ENCODE results near the gene MMUT.

Gene MMUT

DNA sequence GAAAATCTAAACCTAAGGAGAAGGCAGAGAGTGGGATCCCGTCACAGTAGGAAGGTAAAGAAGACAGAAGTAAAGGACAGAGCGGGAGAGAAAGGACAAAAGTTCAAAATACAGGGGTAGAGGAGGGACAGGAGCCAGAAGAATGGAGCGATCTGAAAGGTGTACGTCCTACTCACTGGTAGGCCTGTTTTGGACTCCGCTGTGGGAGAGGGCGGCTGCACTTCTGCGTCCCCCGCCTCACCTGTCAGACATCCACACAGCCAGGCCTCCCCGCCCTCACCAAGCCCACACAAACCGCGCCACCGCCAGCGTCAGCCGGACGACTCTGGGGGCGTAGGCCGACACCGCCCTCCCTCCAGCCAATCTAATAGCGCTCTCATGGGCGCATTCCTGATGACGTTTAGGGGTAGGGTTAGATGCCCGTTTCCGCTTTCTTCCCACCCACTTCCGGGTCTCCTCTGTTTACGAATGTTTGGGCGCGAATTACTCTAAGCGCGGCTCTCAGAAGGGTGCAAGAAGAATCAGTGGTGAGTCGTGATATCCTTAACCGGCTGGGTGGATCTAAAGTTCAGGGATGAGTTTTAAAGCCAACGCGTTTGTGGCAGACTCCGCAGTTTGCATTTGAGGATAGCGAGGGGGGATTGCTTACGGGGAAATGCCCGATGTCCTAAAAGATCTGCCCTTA lies at the start of gene MMUT, which contains the start of gene CENPQ:
MMUT (minus strand) TSS at position 327 of the 685 bp plus-strand sequence. CDS start 3,787 bp downstream, outside the sequence.
CENPQ (plus strand) TSS at position 444 of the 685 bp plus-strand sequence. CDS start 6,807 bp downstream, outside the sequence.
- peak within 1 kb of the TSS; percentile 74 for H3K27ac ChIP-seq
- TF ChIP-seq, protein P1, sequence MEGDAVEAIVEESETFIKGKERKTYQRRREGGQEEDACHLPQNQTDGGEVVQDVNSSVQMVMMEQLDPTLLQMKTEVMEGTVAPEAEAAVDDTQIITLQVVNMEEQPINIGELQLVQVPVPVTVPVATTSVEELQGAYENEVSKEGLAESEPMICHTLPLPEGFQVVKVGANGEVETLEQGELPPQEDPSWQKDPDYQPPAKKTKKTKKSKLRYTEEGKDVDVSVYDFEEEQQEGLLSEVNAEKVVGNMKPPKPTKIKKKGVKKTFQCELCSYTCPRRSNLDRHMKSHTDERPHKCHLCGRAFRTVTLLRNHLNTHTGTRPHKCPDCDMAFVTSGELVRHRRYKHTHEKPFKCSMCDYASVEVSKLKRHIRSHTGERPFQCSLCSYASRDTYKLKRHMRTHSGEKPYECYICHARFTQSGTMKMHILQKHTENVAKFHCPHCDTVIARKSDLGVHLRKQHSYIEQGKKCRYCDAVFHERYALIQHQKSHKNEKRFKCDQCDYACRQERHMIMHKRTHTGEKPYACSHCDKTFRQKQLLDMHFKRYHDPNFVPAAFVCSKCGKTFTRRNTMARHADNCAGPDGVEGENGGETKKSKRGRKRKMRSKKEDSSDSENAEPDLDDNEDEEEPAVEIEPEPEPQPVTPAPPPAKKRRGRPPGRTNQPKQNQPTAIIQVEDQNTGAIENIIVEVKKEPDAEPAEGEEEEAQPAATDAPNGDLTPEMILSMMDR (conservative IDR thresholded peaks at IDR 0.05) = no peak
- 0 out of 2 replicates have a peak, but pooled peaks have one; percentile 32 for TF ChIP-seq ZFX (IDR thresholded peaks at IDR 0.05)

DNA sequence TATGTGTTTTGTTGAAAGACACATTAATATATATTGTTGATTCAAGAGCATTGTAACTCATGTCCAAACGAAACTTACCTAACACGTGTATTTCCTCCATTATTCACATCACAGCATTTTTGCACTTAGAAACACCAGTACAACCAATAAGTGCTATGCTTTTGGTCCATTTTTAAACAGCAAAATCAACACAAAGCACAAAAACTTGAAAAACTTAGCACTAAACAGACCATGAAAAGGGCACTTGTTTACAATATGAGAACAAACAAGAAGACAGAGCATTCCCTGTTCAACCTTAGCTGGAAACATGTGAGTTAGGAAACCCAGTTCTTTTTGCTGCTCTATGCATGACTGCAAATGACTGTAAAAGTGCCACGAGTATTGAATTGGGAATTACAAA lies 46.3 kb upstream of the MMUT start:
- TF ChIP-seq, protein P1 (conservative IDR thresholded peaks at IDR 0.05) = no peak
- TF ChIP-seq ZFX (IDR thresholded peaks at IDR 0.05) = no peak

DNA sequence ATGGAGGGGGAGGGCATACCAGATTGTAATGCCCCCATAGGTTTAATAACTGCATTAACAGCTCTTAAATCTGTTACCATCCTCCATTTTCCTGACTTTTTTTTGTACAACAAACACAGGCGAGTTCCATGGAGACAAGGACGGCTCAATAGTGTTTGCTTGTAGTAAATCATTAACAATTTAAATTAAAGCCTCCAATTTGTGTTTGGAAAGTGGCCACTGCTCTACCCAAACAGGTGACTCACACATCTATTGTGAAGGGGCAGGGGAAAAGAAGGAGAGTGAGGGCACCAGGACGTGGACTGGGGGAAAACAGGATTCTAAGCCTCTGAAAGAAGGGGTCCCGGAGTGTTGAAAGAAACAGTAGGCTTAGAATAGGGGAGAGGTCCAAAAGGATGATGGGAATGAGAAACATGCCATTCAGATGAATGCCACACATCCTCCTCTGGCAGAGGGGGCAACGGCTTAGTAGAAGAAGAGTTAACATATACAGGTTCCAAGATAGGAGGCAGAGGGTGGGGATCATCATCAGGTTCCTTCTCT lies 43.6 kb upstream of the MMUT start:
- H3K27ac ChIP-seq = no peak overlapping the region
- TF ChIP-seq, protein P1 (conservative IDR thresholded peaks at IDR 0.05) = no peak
- TF ChIP-seq ZFX (IDR thresholded peaks at IDR 0.05) = no peak

More for the DNA sequence above, 46.3 kb upstream of the MMUT start:
- no peak overlapping the region for H3K27ac ChIP-seq

DNA sequence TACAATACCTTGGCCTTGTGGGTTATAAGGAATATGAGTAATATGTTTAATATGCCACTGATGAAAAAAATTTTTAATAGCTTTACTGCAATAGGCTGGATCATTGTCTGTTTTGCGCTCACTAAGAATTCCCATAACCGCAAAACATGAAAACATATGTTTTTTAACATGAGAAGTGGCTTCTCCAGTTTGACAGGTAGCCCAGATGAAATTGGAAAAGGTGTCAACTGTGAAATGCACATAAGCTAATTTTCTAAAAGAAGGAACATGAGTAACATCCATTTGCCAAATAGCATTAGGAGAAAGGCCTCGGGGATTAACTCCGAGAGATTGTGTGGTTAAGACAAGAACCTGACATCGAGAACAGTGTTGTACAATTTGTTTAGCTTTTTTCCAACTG lies 41.6 kb upstream of the MMUT start:
- TF ChIP-seq, protein P1 (conservative IDR thresholded peaks at IDR 0.05) = no peak
- no peak for TF ChIP-seq ZFX (IDR thresholded peaks at IDR 0.05)
- H3K27ac ChIP-seq = no peak overlapping the region

DNA sequence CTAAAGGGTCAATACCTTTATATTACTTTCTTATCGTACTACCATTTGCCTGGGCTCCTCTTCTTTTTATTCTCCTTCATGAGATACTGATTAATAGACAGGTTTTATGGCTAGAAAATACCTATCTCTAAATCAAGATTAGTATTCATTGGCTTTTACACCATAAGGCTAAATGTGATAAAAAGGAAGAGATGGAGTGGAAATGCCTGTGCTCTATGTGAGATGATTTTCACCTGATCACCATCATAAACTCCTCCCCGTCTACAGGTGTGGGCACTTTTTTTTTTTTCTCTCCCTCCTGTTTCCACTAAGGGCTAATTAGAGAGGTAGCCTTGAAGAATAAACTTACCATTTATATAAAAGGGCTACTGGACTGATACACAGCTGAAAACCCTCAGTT lies 36.6 kb upstream of the MMUT start, which contains the start of gene GLYATL3:
GLYATL3 (plus strand) TSS at position 301 of the 400 bp plus-strand sequence. CDS start 12,068 bp downstream, outside the sequence.
- TF ChIP-seq, protein P1 (conservative IDR thresholded peaks at IDR 0.05) = no peak
- no peak for TF ChIP-seq ZFX (IDR thresholded peaks at IDR 0.05)

DNA sequence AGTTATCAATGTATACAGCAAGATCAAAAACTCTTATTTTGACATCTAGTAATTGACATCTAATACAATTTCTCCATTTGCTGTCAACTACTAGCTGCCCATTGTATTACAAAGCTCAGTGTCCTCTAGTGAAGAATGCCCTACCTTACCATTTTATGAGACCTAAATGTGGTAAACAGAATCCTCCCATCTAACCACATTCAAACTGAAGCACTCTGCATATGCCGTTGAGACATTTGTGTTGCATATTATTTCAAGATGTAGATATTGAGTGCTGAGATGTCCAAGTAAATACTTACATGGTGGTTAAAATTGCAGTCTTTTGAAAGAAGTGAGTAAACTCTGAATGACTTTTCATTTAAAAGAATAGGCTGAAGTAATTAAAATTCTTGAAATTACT lies 36.1 kb upstream of the MMUT start:
- H3K27ac ChIP-seq = no peak overlapping the region
- TF ChIP-seq, protein P1 (conservative IDR thresholded peaks at IDR 0.05) = no peak
- TF ChIP-seq ZFX (IDR thresholded peaks at IDR 0.05) = no peak

More for the DNA sequence above, 36.6 kb upstream of the MMUT start, which contains the start of gene GLYATL3:
- no peak within 1 kb of the TSS for H3K27ac ChIP-seq

DNA sequence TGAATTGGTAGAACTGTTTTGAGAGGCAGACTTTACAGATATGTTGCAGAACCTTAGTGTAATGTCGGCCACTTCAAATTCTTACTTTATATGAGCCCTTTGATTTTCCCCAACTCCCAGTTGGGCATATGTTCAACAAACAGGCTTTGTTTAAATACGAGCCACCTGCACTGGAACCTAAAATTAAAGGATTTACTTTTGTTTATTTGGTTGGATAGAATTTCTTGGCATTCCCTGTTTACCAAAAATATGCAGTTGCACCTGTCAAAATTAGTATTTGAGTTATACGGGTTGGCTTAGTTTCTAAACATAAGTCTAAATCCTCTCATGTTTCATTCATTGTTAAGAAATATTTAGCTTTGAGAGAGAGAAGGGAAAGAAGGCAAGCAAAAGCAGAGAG lies 34.3 kb upstream of the MMUT start:
- no peak overlapping the region for H3K27ac ChIP-seq
- TF ChIP-seq, protein P1 (conservative IDR thresholded peaks at IDR 0.05) = no peak
- no peak for TF ChIP-seq ZFX (IDR thresholded peaks at IDR 0.05)

All from C4-2B (cell line).